H1 (cell line): Measurements from ENCODE around the gene LLGL2. TPM values are rescaled to one million over a fixed set of nuclear protein-coding genes. Genes with fewer than 3 reads are reported as not detected.

Experiments used
- CTCF ChIA-PET: fragments of 300-600 bp; sonication (Branson Sonifier 250); formaldehyde crosslinking; loops from one replicate; lab custom pipeline; 2021; ENCODE audit not compliant: partially characterized antibody; lab: Charles Lee
- POLR2A ChIA-PET: fragments of 300-600 bp; sonication (Branson Sonifier 250); formaldehyde crosslinking; loops from one replicate; lab custom pipeline; 2021; ENCODE audit warnings: inconsistent platforms; ENCODE audit not compliant: partially characterized antibody; lab: Charles Lee
- DNase-seq, 2 experiments: peaks; one replicate each; pipeline versions ENCODE4 v3.0.0 to v3.0.0-alpha.2; 2010 to 2022; ENCODE audit warnings: low spot score in 2 of 2, low read depth in 1 of 2, mixed read lengths in 1 of 2
- FAIRE-seq: peaks from 2 replicates; lab custom pipeline; 2011; peaks lifted over from hg19 to GRCh38; lab: Jason Lieb, UNC
- H2AFZ ChIP-seq: 2 replicates; pipeline ENCODE4 v1.8.1; 2012; ENCODE audit warnings: low read length, inconsistent platforms
- H2AK5ac ChIP-seq: 2 replicates; pipeline ENCODE4 v1.6.1; 2013; ENCODE audit warnings: low read depth, low read length
- H2BK120ac ChIP-seq: replicated peaks from 2 replicates; pipeline ENCODE3; 2013; ENCODE audit warnings: low read depth, low read length, inconsistent platforms
- H2BK12ac ChIP-seq: 2 replicates; pipeline ENCODE4 v1.6.1; 2013; ENCODE audit warnings: low read depth, low read length
- H2BK15ac ChIP-seq: 2 replicates; pipeline ENCODE4 v1.6.1; 2013; ENCODE audit warnings: low read length
- H2BK20ac ChIP-seq: 2 replicates; pipeline ENCODE4 v1.6.1; 2013; ENCODE audit warnings: low read length
- H2BK5ac ChIP-seq: 2 replicates; pipeline ENCODE4 v1.6.1; 2013; ENCODE audit warnings: low read depth, low read length
- H3K14ac ChIP-seq: 2 replicates; pipeline ENCODE4 v1.6.1; 2013; ENCODE audit warnings: inconsistent platforms; ENCODE audit not compliant: insufficient read length
- H3K18ac ChIP-seq: 2 replicates; pipeline ENCODE4 v1.6.1; 2013; ENCODE audit warnings: low read length; ENCODE audit errors: extremely low read depth
- H3K23ac ChIP-seq: 2 replicates; pipeline ENCODE4 v1.6.1; 2013; ENCODE audit warnings: inconsistent platforms; ENCODE audit not compliant: insufficient read length
- H3K23me2 ChIP-seq: 2 replicates; pipeline ENCODE4 v1.6.1; 2013; ENCODE audit warnings: low read depth, low read length
- H3K27ac ChIP-seq: 2 replicates; pipeline ENCODE4 v1.6.1; 2011; ENCODE audit warnings: low read depth, low read length, inconsistent platforms
- H3K27me3 ChIP-seq, 4 experiments: replicated peaks in 1 of 4; 1 replicate in 1 of 4; 2 replicates in 3 of 4; pipeline versions ENCODE4 v1.6.1 to v1.8.1; 2011 to 2013; ENCODE audit warnings: low read length in 3 of 4, mild to moderate bottlenecking in 3 of 4, inconsistent platforms in 2 of 4, mixed read lengths in 2 of 4, moderate library complexity in 1 of 4; ENCODE audit not compliant: control insufficient read depth in 3 of 4, insufficient read depth in 3 of 4; ENCODE audit errors: extremely low read depth in 1 of 4
- H3K36me3 ChIP-seq, 4 experiments: 2 replicates each; pipeline versions ENCODE4 v1.6.1 to v1.8.1; 2011 to 2013; ENCODE audit warnings: mild to moderate bottlenecking in 4 of 4, low read length in 3 of 4, moderate library complexity in 2 of 4, control low read depth in 1 of 4, inconsistent platforms in 1 of 4; ENCODE audit not compliant: insufficient read depth in 4 of 4, control insufficient read depth in 2 of 4
- H3K4ac ChIP-seq: replicated peaks from 2 replicates; pipeline ENCODE3; 2013; ENCODE audit warnings: low read length, low read depth, mixed read lengths, inconsistent platforms; ENCODE audit not compliant: insufficient read length
- H3K4me1 ChIP-seq, 4 experiments: replicated peaks in 1 of 4; 1 replicate in 1 of 4; 2 replicates in 3 of 4; pipeline versions ENCODE4 v1.6.1 to v1.8.1; 2011 to 2013; ENCODE audit warnings: low read length in 3 of 4, inconsistent platforms in 2 of 4, mixed read lengths in 1 of 4; ENCODE audit not compliant: insufficient read depth in 4 of 4, control insufficient read depth in 3 of 4
- H3K4me2 ChIP-seq, 2 experiments: 2 replicates each; pipeline versions ENCODE4 v1.6.1 to v1.8.1; 2011 to 2013; ENCODE audit warnings: low read depth in 2 of 2, low read length in 2 of 2, control low read depth in 1 of 2, inconsistent platforms in 1 of 2, mild to moderate bottlenecking in 1 of 2; ENCODE audit not compliant: insufficient read depth in 1 of 2
- H3K4me3 ChIP-seq, 4 experiments: fragments of 200-600, 300-600 bp in 1 of 4; sonication (generic), shearing (Covaris generic), sonication (Bioruptor Twin) in 1 of 4; 2 replicates each; pipeline versions ENCODE4 v1.5.1 to v1.8.1; 2011 to 2016; ENCODE audit warnings: low read length in 4 of 4, low read depth in 3 of 4, control low read depth in 2 of 4, inconsistent platforms in 2 of 4, mild to moderate bottlenecking in 2 of 4, mixed read lengths in 1 of 4, moderate library complexity in 1 of 4; ENCODE audit not compliant: insufficient read depth in 2 of 4; ENCODE audit errors: extremely low read depth in 1 of 4
- H3K56ac ChIP-seq: replicated peaks from 2 replicates; pipeline ENCODE3; 2013; ENCODE audit warnings: low read depth, mild to moderate bottlenecking, mixed read lengths, low read length, inconsistent platforms; ENCODE audit not compliant: insufficient read length
- H3K79me1 ChIP-seq: 2 replicates; pipeline ENCODE4 v1.6.1; 2013; ENCODE audit warnings: low read depth, low read length, control low read depth
- H3K79me2 ChIP-seq, 2 experiments: 2 replicates each; pipeline versions ENCODE4 v1.6.1 to v1.8.1; 2012 to 2013; ENCODE audit warnings: low read length in 2 of 2, mild to moderate bottlenecking in 2 of 2, inconsistent platforms in 1 of 2; ENCODE audit not compliant: insufficient read depth in 2 of 2, control insufficient read depth in 1 of 2
- H3K9ac ChIP-seq, 4 experiments: replicated peaks in 1 of 4; 1 replicate in 1 of 4; 2 replicates in 3 of 4; pipeline versions ENCODE4 v1.6.1 to v1.8.1; 2011 to 2013; ENCODE audit warnings: low read depth in 3 of 4, low read length in 3 of 4, control low read depth in 2 of 4, mild to moderate bottlenecking in 2 of 4, moderate library complexity in 2 of 4, inconsistent platforms in 1 of 4; ENCODE audit errors: extremely low read depth in 1 of 4
- H3K9me3 ChIP-seq, 2 experiments: 2 replicates each; pipeline versions ENCODE4 v1.6.1 to v1.8.1; 2012 to 2013; ENCODE audit warnings: mild to moderate bottlenecking in 2 of 2, moderate library complexity in 2 of 2, control low read depth in 1 of 2, inconsistent platforms in 1 of 2, low read depth in 1 of 2, low read length in 1 of 2, mixed read lengths in 1 of 2; ENCODE audit not compliant: insufficient read depth in 2 of 2
- H4K20me1 ChIP-seq, 2 experiments: replicated peaks in 1 of 2; 2 replicates each; pipeline versions ENCODE3 to v1.8.1; 2011 to 2013; ENCODE audit warnings: inconsistent platforms in 2 of 2, low read length in 2 of 2, mild to moderate bottlenecking in 1 of 2; ENCODE audit not compliant: insufficient read depth in 2 of 2, control insufficient read depth in 1 of 2
- H4K5ac ChIP-seq: 2 replicates; pipeline ENCODE4 v1.6.1; 2013; ENCODE audit warnings: low read length, low read depth, mixed read lengths, inconsistent platforms; ENCODE audit not compliant: insufficient read length
- H4K8ac ChIP-seq: 2 replicates; pipeline ENCODE4 v1.8.0; 2013; ENCODE audit warnings: mild to moderate bottlenecking, moderate library complexity, low read length, inconsistent platforms; ENCODE audit not compliant: insufficient read depth; ENCODE audit errors: extremely low read depth
- H4K91ac ChIP-seq: replicated peaks from 2 replicates; pipeline ENCODE3; 2013; ENCODE audit warnings: low read length, mixed read lengths, inconsistent platforms; ENCODE audit not compliant: insufficient read length
- BCL11A ChIP-seq, 2 experiments: IDR thresholded peaks; one replicate each; pipeline ENCODE4 v1.6.1; 2011; ENCODE audit warnings: low read depth in 2 of 2, low read length in 2 of 2, mild to moderate bottlenecking in 2 of 2
- GABPA ChIP-seq: IDR thresholded peaks from 2 replicates; pipeline ENCODE4 v1.6.1; 2011; ENCODE audit warnings: mild to moderate bottlenecking, low read length, moderate library complexity, borderline replicate concordance; ENCODE audit not compliant: insufficient read depth
- GTF2F1 ChIP-seq: IDR thresholded peaks from 2 replicates; pipeline ENCODE4 v1.6.1; 2012; ENCODE audit warnings: low read depth, low read length, improper control_type of control experiment, borderline replicate concordance
- JUND ChIP-seq: IDR thresholded peaks from 2 replicates; pipeline ENCODE4 v1.6.1; 2011; ENCODE audit warnings: mild to moderate bottlenecking, improper control_type of control experiment, low read length
- MAFK ChIP-seq: IDR thresholded peaks from 2 replicates; pipeline ENCODE4 v1.6.1; 2012; ENCODE audit warnings: low read depth, mild to moderate bottlenecking, improper control_type of control experiment, low read length
- NRF1 ChIP-seq: IDR thresholded peaks from 2 replicates; pipeline ENCODE4 v1.6.1; 2011; ENCODE audit warnings: mild to moderate bottlenecking, low read depth, low read length, improper control_type of control experiment
- POLR2AphosphoS5 ChIP-seq: IDR thresholded peaks from 2 replicates; pipeline ENCODE4 v1.6.1; 2011; ENCODE audit warnings: low read depth, low read length
- SIRT6 ChIP-seq: IDR thresholded peaks from one replicate; pipeline ENCODE4 v1.7.1; 2012; ENCODE audit warnings: low read length, inconsistent platforms
- TAF1 ChIP-seq: IDR thresholded peaks from 2 replicates; pipeline ENCODE4 v1.6.1; 2011; ENCODE audit warnings: mild to moderate bottlenecking, low read depth, low read length
- USF2 ChIP-seq: IDR thresholded peaks from 2 replicates; pipeline ENCODE4 v1.6.1; 2011; ENCODE audit warnings: low read length, improper control_type of control experiment
- ZNF274 ChIP-seq: IDR thresholded peaks from 2 replicates; pipeline ENCODE4 v1.7.0; 2012; ENCODE audit warnings: low read length, borderline replicate concordance; ENCODE audit errors: extremely low read depth
- WGBS, 2 experiments: shearing (Covaris generic) in 1 of 2; methylation state at CpG; one replicate each; pipeline versions ENCODE4 v1.1.6 to v1.1.7; 2013 to 2015; ENCODE audit warnings: low lambda C conversion rate in 2 of 2, mixed read lengths in 2 of 2, inconsistent platforms in 1 of 2, low coverage in 1 of 2, missing lambda C conversion rate in 1 of 2; ENCODE audit not compliant: insufficient replicate concordance in 2 of 2, insufficient coverage in 1 of 2, insufficient read length in 1 of 2; ENCODE audit errors: extremely low coverage in 1 of 2, missing lambda C conversion rate in 1 of 2; 5-methylcytosine and 5-hydroxymethylcytosine counted together
- polyA plus RNA-seq, 7 experiments: library from polyadenylated mRNA; depleted of rRNA in 3 of 7; stranded (reverse) in 5 of 7; unstranded in 2 of 7; fragments of >200 nt in 5 of 7; fragments of 200-250 nt in 2 of 7; gene quantifications; 1 replicate in 5 of 7; 2 replicates in 1 of 7; 4 replicates in 1 of 7; pipeline versions ENCODE4 v1.2.1 to v1.2.3, GENCODE V29; 2011 to 2013; ENCODE audit warnings: missing spikeins in 2 of 7, mixed read lengths in 2 of 7
- total RNA-seq: library from RNA; stranded (reverse); fragmentation: NEBNext Ultra II Directional; extraction: Animal tissue kit (Norgen Biotek cat#: 25700); gene quantifications from 2 replicates; pipeline ENCODE4 v1.2.1, GENCODE V29; 2021

The LLGL2 gene
- total and polyA plus RNA-seq, 2 of the 8 experiments (the other 6 are each of a cell fraction or from before 2014, with no cell fraction given): 64.5 to 77.1 TPM

DNA sequence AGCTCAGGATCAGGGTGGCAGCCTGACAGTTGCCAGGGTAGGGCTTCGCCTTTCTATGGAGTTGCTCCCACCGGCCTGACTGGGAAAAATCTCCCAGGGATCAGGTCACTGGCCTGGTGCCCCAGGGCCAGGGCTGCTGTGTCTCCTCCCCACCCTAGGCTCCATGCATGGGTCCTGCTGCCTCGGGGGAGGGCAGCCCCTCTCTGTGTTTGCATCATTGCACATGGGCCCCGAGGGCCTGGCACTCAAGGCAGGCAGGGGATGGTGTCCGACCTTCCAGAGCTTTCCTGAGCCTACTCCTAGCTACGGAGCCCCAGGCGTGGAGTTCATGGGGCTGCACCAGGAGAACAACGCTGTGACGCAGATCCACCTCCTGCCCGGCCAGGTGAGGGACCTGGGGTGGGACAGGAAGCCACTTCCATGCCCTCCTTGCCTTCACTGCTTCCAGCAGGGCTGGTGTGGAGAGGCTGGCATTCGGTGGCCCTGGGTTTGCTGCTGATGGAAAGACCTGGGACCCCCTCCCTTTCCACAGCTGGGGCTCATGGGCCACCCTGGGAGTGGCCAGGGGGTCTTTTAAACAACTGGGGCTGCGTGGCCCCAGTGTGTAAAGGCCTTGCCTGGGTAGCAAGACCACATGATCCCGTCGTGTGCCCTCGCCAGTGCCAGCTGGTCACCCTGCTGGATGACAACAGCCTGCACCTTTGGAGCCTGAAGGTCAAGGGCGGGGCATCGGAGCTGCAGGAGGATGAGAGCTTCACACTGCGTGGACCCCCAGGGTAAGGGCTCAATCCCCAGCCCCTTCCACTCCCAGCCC, 32.6 kb downstream of the LLGL2 start:
- no peaks in the 10 kb centered on the region for H3K79me1 ChIP-seq
- peaks cover 0 to 17% (median 5%) of the 10 kb centered on the region in 4 experiments; a peak in 4 of 7 replicates for H3K4me1 ChIP-seq
- H3K4me2 ChIP-seq: 0 out of 4 replicates have a peak overlapping the region, but pooled peaks of 1 of the 2 experiments have one; percentile 10
- no peak overlapping the region for H3K23ac ChIP-seq
- H2BK20ac ChIP-seq: no peak overlapping the region
- H3K79me2 ChIP-seq: no peaks in the 10 kb centered on the region
- H2BK15ac ChIP-seq: no peak overlapping the region
- peaks cover 2 to 3% (median 2%) of the 10 kb centered on the region in 4 experiments for H3K36me3 ChIP-seq
- 0 out of 2 replicates have a peak overlapping the region, but pooled peaks have one; percentile 24 for H2AK5ac ChIP-seq
- DNase-seq (no peak), FAIRE-seq (no peak)
- POLR2A ChIA-PET: interaction anchor here (1.1 to 1.5 kb wide), 3 partner anchors 16 to 42 kb away, joined by 3 to 4 read pairs (median 3); partner anchors contain the start of genes LLGL2 and TSEN54
- no peak overlapping the region for H3K4me3 ChIP-seq
- H3K23me2 ChIP-seq: no peaks in the 10 kb centered on the region
- H3K27ac ChIP-seq: no peak overlapping the region
- peaks cover 0 to 7% of the 10 kb centered on the region in 2 experiments for H4K20me1 ChIP-seq
- H3K14ac ChIP-seq: no peak overlapping the region
- no peaks in the 10 kb centered on the region for H3K9me3 ChIP-seq
- H4K8ac ChIP-seq: no peak overlapping the region; the same call in 1 of the 2 replicates
- no peak overlapping the region for H4K5ac ChIP-seq
- CTCF ChIA-PET: interaction anchor here (0.7 to 1.4 kb wide), 8 partner anchors 13 to 96 kb away, joined by 3 read pairs; partner anchors contain the start of gene TSEN54
- H3K18ac ChIP-seq: no peak overlapping the region
- H2BK12ac ChIP-seq: 0 out of 2 replicates have a peak overlapping the region, but pooled peaks have one; percentile 27
- H3K4ac ChIP-seq: no peak overlapping the region
- no peak overlapping the region for H4K91ac ChIP-seq
- H2AFZ ChIP-seq: no peak overlapping the region
- H3K56ac ChIP-seq: no peak overlapping the region
- H3K9ac ChIP-seq: no peak overlapping the region
- no peaks in the 10 kb centered on the region for H3K27me3 ChIP-seq
- peak overlapping the region; percentile 60; the same call in 1 of the 2 replicates for H2BK5ac ChIP-seq
- H2BK120ac ChIP-seq: no peak overlapping the region
- 93% methylated on average over 17 of the region's 18 CpGs; no CpG with 5 or more reads in 1 of the 2 experiments for WGBS, 2 experiments
- TF ChIP-seq POLR2AphosphoS5 (no peak), NRF1 (no peak), USF2 (no peak), JUND (no peak), ZNF274 (no peak), GABPA (no peak), MAFK (no peak), BCL11A (IDR thresholded peaks at IDR 0.05; ENCODE audit: low read depth in 2 of 2, low read length in 2 of 2) (no peak), SIRT6 (no peak), GTF2F1 (no peak), TAF1 (no peak)
